NOMO-1 treated with DMSO at 0.1 percent for 48 hours (cell line): ENCODE results near the gene PPM1M.
A peak's percentile ranks its signal among the peaks of the same experiment; 100 is the strongest.

Experiments
- DNase-seq: peaks from one replicate; lab custom pipeline; 2025; ENCODE audit not compliant: unreplicated experiment; lab: John Stamatoyannopoulos, UW

The PPM1M gene

DNA sequence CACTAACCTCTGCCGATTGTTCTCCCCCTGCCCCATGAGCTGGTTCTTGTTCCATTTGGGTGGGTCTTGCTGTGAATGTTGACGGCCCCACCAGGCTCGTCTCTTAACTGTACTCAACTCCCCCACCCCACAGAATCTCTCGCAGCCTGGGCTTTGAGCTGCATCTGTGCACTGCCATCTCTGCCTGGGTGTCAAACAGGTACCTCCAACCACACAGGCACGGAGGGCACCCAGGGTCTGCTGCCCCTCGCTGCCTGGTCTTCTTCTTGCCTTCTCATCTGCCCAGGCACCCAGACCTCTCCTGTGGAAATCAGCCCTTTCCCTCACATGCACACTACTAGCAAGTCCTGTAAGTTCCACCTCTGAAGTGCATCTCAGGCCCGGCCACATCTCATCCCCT lies 30.2 kb upstream of the PPM1M start:
- DNase-seq, result no peak

DNA sequence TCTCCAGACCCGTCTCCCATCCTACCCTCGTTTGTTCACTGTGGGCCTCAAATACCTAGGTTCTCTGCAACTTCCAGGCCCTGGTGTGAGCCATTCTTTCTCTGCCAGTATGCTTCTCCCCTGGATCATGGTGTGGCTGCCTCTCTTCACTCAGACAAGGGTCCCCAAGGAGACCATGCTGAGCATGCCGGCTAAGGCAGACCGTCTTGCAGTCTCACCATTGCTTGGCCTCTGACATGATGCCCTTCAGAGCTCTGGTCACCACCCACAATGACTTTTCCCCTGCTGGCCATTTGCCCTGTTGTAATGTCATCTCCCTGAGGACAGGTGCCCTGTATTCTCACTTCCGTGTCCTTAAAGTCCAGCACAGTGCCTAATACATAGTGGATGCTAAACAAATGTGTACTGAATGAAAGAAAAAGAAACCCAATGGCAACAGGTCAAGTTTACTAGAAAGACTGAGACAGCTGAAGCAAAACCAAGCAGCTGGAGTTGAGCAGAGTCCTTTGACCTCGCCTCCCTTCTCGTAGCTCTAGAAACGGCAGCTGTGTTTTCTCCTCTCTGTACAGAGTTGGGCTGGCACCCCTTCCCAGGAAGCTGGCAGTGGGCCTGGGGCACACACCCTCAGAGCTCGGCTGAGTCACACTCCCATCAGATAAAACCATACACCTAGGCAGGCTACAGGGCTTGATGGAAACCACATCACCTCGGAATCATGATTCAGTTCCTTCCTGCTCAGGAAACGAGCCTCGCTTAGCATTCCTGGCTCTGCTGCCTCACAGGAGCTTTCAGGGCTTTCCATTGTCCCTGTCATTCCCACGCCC lies 28.8 kb upstream of the PPM1M start:
- no peak for DNase-seq

DNA sequence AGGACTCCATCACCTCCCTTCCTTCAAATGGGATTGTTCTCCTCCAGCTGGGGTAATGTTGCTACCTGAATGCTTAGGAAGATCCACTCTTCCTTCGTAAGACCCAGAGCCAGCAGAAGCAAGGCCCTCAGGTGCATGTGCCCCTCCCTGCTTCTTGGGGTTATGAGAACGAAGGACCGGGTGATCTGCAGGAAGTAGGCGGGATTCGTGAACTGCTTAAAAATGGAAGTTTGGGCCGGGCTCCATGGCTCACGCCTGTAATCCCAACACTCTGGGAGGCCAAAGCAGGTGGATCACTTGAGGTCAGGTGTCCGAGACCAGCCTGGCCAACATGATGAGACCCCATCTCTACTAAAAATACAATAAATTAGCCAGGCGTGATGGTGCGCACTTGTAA lies 28.2 kb upstream of the PPM1M start:
- no peak for DNase-seq

DNA sequence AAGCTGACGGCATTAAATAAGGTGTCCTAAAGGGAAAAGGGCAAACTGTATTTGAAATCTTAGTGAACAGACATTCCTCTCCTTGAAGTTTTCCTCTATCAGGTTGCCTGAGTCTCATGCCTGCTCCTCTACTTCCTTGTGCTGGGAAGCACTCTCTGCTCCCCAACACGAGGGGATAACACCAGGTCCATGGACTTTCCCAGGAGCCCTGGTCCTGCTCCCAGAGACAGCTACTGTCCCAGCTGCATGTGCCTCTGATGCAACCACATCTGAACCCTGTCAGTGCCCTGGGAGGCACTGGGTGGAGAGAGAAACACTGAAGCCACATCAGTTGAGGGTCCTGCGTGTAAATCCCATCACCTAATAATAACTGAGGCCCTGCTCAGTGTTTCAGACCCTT lies 27.5 kb upstream of the PPM1M start:
- no peak for DNase-seq

DNA sequence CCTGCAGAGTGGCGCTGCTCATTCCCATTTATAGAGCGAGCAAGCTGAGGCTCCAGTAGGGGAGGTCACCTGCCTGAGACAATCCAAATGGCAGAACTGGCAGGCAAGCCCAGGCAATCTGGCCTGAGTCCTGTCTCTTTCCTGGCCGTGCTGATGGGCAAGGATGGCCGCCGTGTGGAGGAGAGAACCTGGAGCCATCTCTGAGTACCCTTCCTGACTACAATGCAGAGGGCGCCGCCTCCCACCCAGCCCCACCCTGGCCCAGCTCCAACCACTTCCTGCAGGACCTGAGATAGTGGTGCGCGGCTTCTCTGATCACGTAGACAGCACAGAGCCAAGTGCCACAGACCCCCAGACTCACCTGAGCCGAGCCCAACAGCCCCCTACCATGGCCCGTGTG lies 27.1 kb upstream of the PPM1M start:
- DNase-seq, result no peak

DNA sequence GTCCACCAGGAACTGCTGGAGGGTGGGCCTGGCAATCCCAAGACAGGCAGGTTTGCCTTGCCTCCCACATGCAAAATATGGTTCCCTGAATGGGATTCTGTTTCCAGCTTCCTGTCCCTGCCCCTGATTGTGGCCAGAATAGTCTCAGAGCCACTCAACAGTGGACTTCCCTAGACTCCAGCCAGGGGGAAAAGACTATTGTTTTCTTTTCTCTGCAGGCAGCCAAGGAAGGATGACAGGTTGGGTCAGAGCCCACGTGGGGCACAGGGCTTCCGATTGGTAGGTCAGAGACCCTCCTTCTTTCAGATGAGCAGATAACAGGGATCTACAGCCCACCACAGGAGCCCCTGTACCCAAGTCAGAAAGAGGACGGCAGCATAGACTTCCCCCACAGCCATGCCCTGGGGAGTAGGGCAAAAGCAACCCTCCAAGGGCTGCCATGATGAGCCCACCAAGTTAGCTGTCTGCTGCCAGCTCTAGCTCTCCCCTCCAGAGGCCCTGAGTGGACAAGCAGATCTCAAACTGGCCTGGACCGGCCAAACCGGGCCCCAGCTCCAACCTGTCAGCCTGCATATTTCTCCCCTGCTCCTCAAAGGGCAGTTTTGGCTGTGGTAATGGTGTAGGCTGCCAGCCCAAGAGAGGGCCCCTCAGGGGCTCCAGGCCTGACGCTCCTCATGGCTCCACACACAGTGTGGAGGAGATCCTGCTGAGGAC lies 26.5 kb upstream of the PPM1M start:
- no peak for DNase-seq

DNA sequence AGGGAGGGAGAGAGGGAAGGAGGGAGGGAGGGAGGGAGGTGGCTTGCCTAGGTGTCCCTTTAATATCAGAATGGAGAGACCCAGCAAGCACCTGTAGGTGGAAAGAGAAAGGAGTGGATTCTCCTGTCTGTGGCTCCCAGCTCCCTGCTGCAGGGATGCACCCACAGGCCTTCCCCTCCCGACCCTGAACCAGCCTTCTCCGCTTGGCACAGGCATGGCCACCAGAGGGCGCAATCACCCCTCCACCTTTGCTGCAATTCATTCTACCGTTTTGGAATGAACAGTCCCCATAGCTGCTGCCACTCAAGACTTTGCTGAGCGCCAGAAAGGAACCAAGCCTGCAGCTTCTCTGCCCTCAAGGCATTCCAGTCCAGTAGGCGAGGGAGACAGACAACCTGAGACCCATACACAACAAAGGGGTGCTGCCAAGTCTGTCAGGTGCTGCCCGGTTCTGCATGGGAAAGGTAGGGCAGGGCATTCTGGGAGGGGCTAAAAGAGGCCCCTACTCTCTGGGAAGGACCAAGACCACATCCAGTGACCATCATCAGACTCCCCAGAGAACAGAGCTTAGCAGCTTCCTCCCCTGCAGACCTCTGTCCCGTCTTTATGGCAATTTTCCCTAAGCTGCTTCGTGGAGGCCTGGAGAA lies 25.1 kb upstream of the PPM1M start:
- DNase-seq, result peak; percentile 75

DNA sequence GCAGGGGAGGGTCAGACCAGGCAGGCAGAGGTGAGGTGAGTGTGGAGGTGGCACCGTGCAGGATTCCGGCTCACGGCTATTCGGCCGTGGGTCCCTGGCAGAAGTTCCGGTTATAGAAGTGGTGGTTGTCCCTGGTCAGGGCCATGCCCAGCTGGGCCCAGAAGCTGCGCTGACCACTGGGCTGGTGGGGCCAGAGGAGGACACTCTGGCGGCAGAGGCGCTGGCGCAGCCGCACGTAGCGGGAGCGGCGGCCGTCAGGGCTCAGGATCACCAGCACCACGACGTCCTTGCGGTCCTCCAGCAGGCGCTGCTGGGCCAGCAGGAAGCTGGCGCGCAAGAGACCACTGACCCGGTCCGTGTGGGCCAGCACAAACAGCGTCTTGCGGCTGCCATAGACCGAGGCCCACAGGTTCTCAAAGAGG lies 24.4 kb upstream of the PPM1M start:
- DNase-seq, result no peak

DNA sequence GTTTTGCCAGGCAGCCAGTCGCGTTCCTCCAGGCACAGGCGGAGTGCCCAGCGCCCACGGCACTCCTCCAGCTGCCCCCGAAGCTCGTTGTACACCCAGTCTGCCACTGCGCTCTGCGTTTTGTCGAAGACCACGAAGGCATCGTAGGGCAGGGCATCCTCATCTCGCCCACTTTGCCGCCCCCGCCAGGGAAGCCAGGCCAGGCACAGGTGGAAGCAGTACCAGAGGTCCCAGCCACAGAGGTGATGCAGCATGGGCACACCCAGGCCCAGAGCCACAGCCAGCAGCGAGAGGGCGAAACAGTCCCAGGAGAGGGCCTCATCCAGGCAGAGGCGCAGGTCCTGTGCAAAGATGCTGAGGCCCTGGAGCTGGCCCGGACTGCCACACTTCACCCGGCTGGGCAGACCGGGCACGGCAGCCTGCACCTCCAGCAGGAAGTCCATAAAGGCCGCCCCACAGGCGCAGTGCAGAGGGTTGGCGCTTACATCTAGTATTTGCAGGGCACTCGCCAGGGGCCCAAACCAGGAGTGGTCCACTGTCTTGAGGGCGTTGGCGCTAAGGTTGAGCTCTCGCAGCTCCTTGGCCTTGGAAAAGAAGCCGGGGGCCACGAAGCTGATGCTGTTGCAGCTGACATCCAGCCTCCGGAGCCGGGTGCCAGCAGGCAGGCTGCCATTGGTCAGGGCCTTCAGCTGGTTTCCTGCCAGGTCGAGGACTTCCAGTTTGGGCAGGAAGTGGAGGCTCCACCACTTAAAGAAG lies 23.8 kb upstream of the PPM1M start:
- DNase-seq, result no peak

DNA sequence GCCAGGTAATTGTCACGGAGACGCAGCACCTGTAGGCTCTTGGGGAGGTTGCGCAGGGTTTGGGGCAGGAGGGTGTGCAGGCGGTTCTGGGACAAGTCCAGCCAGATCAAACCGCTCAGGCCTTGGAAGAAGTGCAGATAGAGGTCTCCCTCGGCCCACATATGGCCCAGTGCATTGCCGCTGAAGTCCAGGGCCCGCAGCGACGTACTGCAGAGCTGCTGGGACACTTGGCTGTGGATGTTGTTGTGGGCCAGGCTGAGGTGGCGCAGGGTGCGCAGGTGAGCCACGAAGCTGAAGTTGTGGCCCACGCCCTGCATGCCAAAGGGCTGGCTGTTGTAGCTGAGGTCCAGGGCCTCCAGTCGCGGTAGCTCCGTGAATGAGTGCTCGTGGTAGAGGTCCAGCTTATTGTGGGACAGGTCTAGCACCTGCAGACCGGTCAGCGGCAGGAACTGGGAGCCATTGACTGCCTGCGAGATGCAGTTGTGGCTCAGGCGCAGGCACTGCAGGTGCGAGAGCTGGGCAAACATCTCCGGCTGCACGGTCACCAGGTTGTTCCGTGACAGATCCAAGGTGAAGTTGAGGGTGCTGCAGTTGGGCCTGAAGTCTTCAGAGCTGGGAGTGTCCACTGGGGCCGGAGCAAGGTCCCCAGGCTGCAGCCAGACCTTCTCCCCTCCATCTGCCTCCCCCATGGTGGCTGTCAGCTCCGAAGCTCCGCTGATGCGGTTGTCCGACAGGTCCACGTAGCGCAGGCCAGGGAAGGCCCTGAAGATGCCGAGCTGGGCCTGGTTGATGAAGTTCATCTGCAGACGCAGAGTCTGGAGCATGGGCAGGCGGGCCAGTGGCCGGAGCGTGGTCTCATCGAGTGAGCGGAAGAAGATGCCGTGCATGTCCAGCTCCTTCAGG lies 23.0 kb upstream of the PPM1M start:
- no peak for DNase-seq

DNA sequence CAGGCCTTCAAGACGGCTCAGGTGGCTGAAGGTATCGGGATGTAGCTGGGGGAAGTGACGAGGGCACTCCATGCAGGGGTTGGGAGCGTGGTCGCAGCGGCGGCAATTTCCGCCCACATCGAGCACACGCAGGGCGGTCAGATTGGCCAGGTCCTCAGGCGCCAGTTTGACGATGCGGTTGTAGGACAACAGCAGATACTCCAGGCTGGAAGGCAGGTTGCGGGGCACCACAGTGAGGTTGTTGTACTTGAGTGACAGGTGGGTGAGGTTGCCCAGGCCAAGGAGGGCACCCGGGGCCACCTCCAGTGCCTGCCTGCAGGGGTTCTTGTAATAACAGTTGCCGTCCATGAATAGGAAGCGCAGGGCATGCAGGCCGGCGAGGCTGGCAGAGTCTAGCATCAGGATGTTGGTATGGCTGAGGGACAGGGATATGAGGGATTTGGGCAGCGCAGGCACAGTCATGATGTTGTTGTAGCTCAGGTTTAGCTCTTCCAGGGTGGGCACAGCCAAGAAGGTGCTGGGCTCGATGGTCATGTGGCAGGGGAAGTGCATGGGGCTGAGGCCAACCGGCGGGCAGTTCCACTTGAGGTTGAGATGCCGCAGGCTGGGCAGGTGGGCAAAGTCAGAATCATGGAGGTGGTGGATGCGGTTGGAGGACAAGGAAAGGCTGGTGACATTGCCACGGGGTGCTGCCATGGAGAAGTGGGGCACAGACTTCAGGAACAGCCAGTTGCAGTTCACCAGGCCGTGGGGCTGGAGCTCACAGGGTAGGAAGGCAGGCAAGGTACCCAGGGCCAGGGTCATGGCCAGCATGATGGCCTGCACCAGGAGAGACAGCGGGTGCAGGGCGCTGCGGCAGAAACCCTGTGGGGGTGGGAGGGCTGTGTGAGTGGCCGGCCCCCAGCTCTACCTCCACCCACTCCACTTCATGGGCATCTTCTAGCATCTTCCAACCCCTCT lies 21.8 kb upstream of the PPM1M start:
- no peak for DNase-seq

DNA sequence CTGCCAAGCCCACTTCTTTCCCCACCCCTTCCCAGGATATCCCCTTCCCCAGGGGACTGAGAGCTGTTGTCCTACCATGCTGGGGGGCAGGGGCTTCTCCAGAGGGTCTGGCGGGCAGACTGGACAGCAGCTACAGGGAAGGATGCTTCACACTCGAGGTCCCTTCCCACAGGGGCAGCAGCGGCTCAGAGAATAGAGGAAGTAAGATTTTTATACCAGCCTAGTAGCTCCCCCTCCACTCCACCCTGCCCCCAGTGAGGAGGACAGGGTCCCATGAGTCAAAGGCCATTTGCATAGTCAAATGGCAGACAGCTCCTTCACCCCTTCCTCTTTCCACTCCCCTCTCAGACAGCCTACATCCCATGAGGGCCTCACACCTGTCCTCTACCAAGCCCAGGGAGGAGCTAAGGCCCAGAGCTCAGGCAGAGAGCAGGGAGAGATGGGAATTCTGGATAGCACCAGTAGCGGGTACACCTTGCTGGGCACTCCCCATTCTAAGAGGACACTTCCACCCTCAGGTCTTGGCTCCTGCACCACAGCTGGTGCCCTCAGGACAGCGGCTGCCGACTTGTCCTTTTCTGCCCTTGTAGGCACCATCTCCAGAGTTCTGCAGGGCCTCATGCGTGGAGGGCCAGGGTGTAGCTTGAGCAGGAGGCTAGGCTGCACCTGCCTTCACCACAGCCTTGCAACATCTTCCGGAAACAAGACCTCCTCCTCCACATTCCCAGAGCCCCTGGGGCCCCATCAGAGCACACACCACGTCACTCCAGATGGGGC lies 19.9 kb upstream of the PPM1M start, which contains the start of gene TLR9:
TSS of gene TLR9 (minus strand) at position 194 of the 777 bp plus-strand sequence. CDS start at position 78, 116 bp downstream.
- DNase-seq, result peak; percentile 92

DNA sequence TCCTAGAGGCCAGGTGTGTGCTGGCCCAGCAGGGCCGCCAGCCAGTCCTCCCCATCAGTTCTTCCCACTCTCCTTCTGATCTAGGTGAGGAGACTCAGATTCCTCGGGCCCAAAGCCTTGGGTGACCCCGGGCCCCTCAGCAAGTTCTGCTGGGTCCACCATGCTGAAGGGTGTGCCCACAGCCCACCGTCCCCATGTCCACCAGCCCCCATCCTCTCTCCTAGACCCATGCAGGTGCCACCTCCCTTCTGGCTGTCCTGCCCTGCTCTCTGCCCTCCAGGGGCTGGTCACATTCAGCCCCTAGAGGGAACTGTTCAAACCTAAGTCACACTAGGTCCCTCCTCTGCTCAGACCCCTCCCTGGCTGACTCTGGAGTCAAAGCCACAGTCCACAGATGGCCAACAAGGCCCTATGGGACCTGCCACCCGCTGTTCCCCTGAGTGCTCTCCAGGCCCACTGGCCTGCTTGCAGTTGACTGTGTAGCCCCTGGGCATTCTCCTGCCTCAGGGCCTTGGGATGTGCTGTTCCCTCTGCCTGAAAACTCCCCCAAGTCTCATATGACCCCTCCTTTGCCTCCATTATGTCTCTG lies 19.2 kb upstream of the PPM1M start:
- DNase-seq, result no peak

DNA sequence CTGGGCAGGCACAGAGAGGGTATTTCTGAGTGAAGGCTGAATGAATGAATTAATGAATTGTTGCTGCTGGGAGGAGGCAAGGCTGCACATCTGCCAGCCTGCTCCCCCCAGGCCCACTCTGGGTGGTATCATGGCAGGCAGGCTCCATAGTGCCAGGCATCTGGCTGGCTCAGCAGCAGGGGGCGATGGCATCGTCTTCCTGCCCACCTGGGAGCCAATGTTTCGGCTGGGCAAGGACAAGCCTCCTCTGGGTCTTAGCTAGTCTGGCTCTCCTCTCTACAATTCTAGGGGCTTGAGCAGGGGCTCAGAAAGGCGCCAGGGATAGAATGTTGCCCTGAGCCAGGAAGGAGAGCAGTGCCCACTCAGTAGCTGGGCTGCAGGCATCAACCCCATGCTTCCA lies 18.4 kb upstream of the PPM1M start:
- DNase-seq, result no peak

DNA sequence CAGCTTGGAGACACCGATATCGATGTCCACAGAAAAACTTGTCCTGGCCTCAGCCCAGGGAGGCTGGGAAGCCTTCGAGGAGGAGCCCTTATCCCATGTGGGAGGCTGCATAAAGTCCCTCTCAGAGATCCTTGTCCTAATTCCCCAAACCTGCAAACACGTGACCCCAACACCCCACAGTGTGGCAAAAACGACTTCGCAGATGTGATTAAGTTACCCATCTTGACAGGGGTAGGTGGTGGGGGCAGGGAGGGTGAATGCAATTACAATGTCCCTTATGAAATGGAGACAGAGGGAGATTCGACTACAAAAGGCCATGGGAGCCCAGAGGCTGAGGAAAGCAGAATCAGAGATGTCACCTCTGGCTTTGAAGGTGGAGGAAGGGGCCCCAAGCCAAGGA lies 17.8 kb upstream of the PPM1M start:
- no peak for DNase-seq

DNA sequence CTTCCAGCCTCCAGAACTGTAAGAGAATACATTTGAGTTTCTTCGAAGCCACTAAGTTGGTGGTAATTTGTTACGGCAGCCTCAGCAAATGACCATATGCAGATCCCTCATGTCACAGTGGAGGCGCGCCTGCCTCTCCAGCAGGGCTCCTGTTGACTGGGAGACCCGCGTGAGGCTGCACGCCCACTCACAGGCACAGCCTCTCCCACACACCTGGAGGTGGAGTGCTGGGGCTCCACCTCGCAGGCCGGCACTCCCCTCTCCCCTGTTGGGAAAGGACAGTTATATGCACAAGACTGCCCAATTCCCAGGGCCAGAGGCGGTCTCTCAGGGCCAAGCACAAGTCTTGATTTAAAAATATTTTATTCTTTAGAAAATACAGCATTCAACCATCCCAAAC lies 17.3 kb upstream of the PPM1M start:
- DNase-seq, result no peak

DNA sequence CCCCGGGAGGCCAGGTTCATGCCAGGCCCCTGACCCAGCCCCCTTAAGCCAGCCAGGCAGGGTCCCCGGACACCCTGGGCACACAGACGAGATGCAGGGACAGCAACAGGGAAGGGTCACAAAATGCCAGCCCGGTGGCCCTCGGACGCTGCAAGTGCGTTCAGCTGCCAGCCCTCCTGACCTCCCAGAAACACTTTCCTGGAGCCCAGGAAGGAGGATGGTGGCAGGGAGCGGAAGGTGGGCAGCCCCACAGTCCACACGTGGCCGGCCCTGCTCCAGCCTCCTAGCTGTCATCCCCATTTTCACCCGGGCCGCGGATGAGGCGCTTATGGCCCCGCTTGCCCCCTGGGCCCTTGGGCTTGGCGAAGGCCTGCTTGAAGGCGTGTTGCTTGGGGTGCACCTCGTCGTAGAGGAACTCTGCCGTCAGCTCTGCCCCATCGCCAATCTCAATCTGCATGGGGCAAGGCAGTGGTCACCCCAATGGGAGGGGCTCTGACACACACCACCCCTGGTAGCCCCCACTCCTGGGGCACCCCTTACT lies 16.7 kb upstream of the PPM1M start:
- DNase-seq, result no peak

DNA sequence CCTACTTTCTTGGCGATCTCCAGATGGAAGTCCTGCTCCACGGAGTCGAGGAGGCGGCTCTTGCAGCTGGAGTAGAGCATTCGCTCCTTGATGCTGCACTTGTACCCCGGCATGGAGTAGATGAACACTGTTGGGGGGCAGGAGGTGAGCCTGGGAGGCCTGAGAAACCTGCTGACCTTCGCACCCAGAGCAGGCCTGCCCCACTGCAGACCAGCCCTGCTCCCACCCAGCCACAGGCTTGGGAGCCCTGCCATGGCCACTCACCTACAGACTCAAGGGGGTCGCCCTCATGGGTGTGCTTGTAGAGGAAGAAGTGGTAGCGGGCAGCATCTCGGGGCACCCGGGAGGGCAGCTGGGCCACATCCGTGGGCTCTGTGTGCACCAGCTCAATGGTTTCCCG lies 15.9 kb upstream of the PPM1M start:
- DNase-seq, result no peak
